CD4-positive, alpha-beta T cell treated with Interleukin-1 beta for 1 hour (primary cell): ENCODE results near the gene APP.
A peak's percentile ranks its signal among the peaks of the same experiment; 100 is the strongest.

Experiments used
- DNase-seq, 2 donors: peaks; one replicate each; pipeline ENCODE4 v3.0.0-alpha.2; 2020 to 2022

The APP gene

DNA sequence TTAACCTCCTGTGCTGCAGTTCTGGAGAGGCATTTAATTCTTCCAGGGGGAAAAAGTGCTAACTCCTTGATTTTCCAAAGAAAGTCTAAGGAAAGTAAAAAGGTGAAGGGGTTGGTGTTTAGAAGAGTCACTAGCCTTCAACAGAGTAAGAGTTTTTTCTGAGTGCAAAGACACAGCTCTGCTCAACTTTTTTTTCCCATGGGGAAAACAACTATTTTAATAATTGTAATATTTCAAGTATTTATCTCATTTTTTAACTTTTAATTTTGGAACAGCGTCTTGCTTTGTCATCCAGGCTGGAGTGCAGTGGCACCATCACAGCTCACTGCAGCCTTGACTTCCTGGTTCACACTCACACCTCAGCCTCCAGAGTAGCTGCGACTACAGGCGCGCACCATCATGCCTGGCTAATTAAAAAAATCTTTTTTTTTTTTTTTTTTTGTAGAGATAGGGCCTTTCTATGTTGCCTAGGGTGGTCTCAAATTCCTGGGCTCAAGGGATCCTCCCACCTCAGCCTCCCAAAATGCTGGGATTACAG is 202.6 kb downstream of the APP start:
- no peak for DNase-seq

DNA sequence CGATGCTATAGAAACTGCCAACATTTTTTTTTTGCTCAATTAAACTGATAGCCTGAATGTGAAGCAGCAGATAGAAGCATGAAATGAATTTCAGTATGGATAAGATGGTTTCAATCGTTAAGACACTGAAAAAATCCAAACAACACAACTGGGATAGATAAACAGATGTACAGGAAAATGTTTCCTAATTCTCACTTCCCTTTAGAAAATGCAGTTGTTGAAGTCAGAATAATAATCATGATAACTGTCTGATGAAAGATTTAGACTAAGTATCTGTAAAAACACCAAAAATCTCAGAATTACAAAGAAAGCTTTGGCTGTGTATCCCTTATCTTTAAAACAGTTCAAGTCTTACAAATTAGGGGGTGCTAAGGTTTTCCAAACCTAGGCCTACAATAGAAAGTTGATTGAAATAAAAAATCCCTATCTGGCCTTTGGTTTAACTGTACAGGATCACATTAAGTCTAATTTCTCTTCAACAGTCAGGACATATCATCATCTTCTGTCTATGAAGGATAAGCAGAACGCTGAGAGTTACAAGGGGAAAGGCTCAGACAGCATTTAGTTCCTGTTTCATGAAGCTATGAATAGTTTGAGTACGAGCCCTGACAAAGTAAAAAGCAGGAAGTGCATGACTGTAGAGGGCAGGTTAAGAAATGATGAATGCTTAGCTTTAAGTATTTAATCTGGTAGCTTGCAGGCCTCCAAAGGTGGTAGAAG is 203.2 kb downstream of the APP start:
- DNase-seq = peak in 1 of 2 donors; percentile 2

DNA sequence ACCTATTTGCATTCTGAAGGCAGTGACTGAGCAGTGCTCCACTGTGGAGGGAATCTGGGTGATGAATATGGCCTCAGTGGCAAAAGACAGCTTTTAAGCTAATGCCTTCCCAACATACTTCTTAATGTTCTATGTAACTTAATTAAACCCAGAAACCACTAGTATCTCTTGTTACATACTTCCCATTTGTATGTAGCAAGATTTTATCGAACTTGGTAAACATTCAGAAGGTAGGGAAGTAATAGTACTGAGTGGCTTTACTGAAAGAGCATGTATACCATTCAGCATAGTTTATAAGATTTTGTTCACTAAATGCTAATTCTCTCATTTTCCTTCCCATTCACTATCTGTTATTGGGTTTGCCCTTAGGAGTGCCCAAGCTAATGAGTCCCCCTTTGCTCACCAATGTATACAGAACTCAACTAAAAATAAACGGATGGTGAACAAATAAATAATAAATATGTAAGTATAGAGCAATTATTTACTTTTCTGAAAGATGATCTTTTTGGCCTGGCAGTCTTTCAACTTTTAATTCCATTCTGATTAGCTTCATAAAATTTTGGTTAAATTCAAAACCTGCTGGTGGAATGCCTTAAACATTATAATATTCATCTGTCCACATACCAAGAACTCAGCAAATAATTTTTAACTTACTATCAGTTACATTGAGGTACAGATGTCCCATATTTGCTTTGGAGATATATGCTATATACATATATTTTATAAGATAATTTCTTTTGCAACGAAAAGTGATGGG is 204.4 kb downstream of the APP start:
- no peak for DNase-seq

DNA sequence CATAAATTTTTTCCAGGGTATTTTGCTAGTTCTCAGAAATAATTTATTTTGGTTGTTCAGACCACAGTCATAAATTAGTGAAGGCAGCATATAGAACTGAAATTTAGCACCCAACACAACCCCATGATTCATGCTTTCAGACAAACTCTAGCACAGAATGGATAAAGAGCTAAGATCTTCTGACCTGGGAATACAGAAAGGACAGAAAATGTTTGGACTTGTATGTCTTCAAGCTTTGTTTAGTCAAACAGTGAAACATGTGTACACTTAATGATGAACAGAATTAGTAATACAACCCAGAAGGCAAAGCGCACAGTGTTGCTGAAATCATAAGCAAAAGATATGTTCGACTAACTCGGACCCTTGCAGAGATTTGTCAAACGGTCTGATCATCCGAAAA is 205.6 kb downstream of the APP start:
- DNase-seq = no peak

DNA sequence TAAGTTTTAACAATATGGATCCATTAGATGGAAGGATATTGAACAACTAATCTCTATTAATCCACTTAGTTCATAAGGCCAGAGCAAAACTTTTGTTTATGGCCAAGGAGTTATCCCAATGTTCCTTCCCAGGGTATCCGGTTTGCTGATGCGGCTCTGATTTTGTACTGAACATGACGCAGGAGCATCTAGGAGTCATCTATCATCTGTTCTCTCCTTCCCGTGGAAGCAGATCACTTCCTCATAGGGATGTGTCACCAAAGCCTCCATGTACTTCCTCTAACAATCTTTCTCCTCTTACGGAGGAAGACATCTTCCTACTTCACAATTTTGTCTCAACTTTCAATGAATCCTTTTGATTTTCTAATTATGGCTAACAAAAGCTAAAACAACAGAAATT is 206.6 kb downstream of the APP start:
- DNase-seq = peak in 1 of 2 donors; percentile 7

DNA sequence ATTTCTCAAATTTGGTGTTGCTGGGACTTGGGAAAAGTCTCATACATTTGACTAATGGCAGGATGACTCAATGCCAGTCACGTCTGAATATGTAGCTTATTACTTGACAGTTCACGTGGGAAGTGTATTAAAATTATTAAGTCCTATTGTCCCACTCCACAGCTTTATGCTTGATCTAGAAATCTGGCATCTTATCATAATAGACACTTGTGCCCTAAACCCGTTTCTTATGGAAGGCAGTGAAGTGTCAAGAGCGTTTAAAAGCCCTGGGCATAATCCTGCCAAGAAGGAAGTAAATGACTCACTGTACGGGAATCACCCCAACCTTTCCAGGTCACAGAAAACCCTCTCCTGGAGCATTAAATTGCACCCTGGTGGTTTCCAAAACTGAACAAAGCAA is 207.4 kb downstream of the APP start:
- no peak for DNase-seq

DNA sequence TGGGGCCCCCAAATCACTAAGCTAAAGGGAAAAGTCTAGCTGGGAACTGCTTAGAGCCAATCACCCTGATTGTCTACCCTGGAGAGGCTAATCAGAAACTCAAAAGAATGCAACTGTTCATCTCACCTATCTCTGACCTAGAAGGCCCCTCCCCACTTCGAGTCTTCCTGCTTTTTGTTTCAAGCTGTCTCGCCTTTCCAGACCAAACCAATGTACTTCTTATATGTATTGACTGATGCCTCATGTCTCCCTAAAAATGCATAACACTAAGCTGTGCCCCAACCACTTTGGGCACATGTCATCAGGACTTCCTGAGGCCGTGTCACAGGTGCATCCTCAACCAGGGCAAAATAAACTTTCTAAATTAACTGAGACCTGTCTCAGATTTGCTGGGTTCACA is 209.5 kb downstream of the APP start:
- DNase-seq = peak in 1 of 2 donors; percentile 9

DNA sequence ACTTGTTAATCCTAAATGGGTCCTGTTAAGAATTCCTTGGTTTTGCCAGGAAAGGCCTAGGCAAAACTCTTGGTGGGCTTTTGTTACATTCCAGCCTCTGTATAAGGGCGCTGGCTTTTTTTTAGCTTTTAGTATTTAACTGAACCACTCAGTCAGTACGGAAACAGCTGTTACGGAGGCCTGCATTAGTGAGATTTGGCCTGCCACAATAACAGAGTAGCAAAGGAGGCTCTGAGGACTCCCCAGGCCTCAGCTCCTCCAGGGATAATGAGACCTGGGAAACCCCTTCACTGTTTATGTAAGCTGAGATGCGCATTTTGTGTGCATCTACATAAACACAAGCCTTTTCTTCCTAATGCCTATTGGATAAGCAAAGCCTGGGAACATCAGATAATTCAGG is 210.2 kb downstream of the APP start:
- DNase-seq = no peak

DNA sequence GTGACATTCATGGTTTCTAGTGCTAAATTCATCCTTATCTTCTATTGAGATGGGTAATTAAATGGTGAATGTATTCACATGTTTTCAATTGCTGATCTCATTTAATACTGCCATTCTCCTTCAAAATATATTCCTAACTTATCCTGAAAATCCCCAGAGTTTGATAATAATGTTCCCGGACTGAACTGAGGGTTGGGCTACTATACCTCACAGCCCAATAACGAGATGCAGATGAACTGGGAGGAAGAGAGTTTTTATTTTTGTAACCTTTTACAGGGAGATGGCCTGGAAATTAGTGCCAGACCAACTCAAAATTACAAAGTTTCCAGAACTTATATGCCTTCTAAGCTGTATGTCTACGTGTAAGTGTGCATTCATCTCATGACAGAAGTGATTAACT is 210.8 kb downstream of the APP start:
- DNase-seq = no peak

DNA sequence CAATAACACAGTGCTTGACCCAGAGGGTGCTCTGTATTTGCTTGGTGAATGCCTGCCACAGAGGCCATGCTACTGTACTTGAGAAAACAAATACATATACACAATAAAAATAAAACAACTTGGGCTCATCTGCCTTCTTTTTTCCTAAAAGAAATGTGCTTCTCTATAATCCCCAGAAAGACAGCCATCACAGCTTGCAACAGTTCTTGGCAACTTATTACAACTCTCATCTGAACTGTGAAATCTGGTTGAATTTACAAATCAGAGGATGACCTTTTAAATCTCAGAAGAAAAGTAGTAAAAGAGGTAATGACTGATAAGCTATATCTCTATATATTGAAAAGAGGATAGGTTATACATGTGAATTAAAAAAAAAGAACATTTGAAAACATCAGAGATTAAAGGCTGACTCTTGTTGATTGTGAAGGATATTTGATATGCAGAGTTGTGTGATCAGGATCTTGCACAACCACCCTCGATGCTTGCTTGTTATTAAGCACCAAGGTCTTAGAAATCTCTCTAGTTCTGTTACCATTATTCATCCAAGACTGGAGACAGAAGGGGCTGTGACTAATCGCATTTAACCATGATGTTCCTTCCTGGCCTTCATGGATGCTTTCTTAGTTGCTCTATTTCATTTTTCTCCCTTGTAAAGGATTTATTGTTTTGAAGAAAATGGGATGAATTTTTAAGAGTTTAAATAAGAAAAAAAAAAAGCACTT is 213.4 kb downstream of the APP start:
- DNase-seq = no peak

DNA sequence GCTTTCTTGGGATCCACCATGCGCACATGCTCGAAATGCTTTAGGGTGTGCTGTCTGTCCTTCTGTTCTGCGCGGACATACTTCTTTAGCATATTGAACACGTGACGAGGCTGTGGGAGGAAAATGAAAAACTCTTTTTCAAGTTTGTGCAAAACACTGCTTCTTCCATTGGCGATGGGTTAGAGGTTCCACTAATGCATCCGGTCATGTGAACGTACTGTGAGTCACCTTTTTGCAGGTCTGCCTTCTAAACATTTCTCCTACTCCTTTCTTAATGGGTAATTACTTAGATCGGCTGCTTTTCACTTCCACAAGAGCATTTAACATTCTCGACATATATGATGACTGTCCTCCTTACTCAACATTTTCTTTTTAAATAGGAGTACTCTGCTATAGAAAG is 214.9 kb downstream of the APP start:
- no peak for DNase-seq

DNA sequence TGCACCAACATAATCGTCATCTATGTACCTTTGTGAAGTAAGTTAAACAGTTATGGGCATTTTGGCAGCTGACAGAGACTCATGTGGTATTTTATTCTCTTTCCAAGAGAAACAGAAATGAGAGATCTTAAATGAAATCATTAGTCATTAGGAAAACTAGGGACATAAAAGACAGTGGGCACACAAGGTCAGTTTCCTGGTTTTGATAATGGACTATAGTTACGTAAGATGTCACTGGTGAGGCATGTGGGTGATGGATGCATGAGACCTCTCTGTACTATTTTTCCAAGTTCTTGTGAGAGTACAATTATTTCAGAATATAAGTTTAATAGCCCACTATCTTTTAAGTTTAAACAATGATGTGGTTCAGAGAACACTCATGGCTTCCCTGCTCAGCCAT is 216.9 kb downstream of the APP start:
- DNase-seq = no peak

DNA sequence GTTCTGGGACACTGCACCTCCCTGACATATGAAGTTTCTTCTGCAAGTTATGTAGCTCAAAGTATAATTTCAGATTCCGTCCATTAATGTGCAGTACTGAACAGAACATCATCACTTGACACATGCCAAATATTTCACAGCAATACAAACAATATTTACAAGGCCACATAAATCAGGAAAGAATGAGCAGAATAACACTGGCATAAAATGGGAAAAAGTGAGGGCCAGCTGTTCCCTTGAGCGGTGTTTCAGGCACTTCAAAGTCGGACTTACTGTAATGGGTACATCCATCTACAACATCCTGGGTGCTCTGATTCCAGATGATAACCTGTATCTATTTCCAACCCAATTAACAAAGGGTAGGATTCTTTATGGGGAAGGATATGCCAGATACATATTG is 217.4 kb downstream of the APP start:
- no peak for DNase-seq

DNA sequence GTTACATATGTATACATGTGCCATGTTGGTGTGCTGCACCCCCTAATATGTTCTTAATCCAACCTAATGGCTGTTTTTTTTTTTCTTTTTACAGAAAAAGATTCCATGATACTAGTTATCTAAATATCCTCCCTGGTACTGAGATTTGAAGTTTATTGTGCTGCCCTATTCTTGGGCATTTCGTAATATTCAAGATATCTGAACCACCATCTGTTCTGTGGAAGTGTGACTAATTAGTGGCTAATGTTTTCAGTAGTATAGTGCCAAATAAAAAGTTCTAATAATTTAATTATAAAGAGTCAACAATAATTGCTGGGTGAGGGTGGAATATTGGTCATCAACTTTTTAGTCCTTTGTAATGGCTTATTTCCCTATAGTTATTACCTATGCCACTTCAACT is 218.3 kb downstream of the APP start:
- DNase-seq = no peak

DNA sequence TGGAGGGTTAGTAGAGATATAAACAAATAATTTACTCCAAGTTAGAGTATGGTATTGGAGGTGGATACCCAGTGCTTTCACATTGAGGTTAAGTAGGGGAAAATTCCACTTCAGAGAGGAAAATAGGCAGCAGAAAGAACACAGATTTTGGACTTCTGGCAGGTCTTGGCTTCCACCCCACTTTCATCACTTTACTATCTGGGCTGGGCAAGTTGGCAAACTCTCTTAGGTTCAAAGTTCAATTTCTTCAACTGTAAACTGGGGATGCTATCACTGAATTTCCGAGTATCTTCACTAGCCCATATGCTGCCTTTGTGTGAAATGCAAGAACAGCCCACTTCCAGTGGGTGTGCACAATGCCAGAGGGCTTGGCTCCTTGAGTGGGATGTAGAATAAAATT is 220.9 kb downstream of the APP start:
- no peak for DNase-seq

DNA sequence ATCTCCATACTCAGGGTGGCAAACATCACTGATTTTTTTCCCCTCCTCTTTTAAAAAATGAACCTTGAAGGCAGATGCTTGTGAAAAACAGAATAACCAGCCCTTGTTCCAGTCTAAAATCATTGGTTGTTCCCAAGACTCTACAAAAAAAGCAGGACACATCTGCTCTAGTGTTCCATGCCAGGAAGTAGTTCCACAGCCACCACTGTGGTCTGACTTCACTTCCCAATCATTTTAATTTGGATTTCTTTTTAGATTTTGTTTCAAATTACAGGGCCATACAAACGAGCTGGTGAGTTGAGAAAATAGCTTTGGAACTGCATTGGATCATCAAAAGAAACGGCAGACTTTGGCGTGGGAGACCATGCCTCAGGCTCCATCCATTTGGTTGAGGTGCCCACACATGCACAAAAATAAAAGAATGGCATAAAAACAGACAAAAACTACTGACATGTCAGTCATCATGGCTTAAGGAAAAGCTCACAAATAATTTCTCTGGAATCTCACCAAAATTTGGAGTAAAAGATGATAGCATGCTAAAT is 225.8 kb downstream of the APP start:
- no peak for DNase-seq

DNA sequence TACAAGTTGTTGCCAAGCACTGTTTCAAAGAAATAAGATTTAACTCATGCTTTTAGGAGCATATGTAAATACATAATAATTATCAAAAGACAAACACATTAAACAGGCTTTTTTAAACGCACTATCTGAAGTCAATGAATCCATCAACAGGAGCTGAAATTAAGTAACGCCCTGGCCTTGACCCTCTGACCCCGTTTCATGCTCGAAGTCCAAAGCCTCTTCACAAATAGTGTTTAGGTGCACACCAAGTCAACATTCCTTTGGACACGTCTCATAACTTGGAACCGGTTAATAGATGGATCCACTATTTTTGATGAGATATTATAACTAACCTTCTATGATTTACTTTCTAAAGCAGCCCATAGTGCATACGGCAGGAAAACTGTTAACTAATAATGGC is 226.5 kb downstream of the APP start:
- DNase-seq = no peak

DNA sequence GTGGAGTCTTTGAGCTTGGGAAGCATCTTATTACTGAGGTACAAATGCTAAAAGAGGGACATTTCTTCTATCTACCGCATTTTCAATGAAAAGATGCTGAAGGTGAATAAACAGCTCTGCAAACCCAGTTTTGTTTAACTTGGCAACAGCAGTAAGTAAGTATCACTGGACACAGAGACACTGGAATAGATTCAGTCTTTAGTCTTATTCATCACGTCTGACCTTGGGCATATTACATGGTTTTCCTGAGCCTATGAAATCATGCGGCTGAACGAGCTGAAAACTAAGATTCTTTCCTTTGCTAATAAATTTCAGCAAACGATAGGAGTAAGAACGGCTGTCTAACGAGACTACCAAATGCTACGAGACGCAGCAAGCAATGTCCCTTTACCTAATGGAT is 228.4 kb downstream of the APP start:
- DNase-seq = no peak

DNA sequence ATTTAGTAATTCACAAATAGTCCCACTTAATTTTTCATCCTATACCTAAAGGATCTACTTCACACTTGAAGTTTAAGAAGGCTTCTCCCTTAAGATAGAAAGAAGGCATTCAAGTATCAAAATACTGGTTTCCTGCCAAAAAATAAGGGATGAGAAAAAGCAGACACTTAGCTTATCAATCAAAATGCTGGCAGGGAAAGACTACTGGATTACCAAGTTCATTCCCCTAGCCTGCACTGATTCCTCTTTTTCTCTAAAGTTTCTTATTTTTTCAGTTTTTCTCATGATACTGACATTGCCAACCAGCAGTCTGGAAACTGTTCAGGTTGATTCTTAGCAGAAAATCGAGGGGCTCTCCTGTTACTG is 231.2 kb downstream of the APP start:
- DNase-seq = no peak

DNA sequence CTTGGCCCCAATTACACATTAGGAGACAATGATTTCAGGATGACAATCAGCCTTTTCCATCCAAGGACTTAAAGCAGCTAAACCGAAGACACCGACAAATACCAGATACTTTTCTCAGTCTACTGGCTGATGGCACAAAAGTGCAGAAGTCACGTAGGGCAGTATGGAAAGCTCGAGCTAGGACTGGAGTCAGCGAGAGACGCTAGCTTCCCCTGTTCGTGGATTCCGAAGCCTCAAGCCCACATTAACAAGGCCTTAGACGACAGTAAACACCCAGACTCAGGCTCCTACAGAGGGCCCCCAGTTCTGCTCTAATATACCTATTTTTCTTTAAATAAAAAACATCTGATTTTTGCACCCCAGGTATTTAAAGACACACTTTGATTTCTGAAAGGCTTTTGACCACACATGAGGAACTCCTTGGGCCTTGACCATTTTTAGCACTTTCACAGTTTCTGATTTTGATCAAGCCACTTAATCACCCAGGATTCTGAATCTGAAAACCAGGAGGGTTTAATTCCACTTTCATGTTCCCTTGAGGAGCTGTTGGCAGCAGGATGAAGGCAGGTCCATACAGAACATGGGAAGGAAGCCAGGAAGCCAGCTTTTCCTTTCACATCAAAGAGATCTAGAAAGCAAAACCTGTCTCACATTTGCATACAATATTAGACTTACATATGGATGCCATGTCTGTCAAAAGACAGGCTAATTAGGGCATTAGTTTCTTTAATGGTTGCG is 231.7 kb downstream of the APP start:
- DNase-seq = no peak

DNA sequence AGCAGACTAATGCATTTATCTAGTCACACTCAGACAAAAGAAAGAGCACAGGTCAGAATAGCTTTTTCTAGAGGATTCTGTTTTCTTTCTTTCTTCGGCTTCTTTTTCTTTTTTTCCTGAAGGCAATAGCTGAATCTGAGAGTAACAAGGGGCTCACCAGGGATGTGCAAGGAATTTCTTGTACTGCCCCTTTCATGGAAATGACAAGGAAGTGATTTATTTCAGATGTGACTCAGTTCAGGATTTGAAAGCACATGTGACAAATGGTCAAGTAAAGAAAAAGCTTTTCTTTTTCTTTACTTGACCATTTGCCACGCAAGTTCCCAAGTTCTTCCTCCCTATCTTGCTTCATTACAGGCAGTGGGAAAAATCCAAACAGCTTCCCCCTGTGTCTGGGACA is 233.8 kb downstream of the APP start:
- no peak for DNase-seq

DNA sequence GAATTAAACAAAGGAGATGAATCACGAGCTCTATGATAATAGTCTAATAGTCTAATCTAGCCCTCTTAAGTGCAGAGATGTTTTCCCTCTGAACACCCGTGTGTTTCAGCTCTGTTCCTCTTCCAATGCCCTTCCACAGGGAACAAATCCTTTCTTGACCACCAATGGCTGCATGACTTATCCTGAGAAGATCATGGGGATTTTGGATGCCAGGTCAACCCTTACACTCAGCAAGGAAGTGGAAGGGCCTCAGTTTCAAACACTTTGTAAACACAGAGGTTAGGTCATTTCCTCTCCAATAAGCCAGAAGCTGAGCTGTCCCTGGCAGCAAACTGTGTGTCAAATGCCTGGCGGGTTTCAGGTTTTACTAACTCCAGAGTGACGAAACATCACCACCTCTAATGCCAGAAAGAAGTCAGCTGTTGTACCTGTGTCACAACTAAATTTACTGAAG is 235.8 kb downstream of the APP start:
- DNase-seq = no peak

DNA sequence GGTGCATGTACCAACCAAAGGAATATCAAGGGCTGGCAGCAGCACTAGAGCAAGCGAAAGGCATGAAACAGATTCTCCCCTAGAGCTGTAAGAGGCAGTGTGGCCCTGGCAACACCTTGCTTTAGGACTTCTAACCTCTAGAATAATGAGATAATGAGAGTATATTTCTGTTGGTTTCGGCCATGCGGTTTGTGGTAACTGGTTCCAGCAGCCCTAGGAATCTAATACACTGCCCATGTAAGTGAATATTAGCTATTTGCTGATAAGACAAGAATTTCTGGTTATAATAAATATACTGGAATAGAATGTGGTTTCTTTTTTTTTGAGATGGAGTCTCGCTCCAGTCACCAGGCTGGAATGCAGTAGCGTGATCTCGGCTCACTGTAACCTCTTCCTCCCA is 236.4 kb downstream of the APP start:
- DNase-seq = no peak
